Neural cell (in vitro differentiated cells): Measurements from ENCODE around the gene CELA2A. TPM values are rescaled to one million over a fixed set of nuclear protein-coding genes. Genes with fewer than 3 reads are reported as not detected.

Experiments used
- H2AFZ ChIP-seq: fragments of 200-600, 300-800 bp; sonication (generic), shearing (Covaris generic); 2 replicates; pipeline ENCODE4 v1.6.0; 2014; ENCODE audit warnings: low read depth, mild to moderate bottlenecking, antibody characterized with exemption, low read length, moderate library complexity
- H3F3A ChIP-seq: fragments of 200-600 bp; shearing (Covaris generic); 2 replicates; pipeline ENCODE4 v1.6.1; 2016; ENCODE audit warnings: mild to moderate bottlenecking, moderate library complexity, mixed read lengths, antibody characterized with exemption, low read length; ENCODE audit not compliant: insufficient read depth, poor library complexity, severe bottlenecking
- H3K27ac ChIP-seq: fragments of 200-600, 300-800 bp; sonication (generic), shearing (Covaris generic); 2 replicates; pipeline ENCODE4 v1.5.1; 2014; ENCODE audit warnings: mild to moderate bottlenecking, low read length, moderate library complexity
- H3K27me3 ChIP-seq: fragments of 300-800, 200-600 bp; sonication (generic), shearing (Covaris generic); 2 replicates; pipeline ENCODE4 v1.6.0; 2014; ENCODE audit warnings: mild to moderate bottlenecking, low read depth, low read length, moderate library complexity; ENCODE audit not compliant: insufficient read depth
- H3K36me3 ChIP-seq: fragments of 300-800, 200-600 bp; sonication (generic), shearing (Covaris generic); 2 replicates; pipeline ENCODE4 v1.5.1; 2014; ENCODE audit warnings: mild to moderate bottlenecking, antibody characterized with exemption, low read length, moderate library complexity; ENCODE audit not compliant: insufficient read depth
- H3K4me2 ChIP-seq: fragments of 300-800, 200-600 bp; sonication (generic), shearing (Covaris generic); 2 replicates; pipeline ENCODE4 v1.6.0; 2014; ENCODE audit warnings: mild to moderate bottlenecking, low read length
- H3K4me3 ChIP-seq: fragments of 300-800, 200-600 bp; sonication (generic), shearing (Covaris generic); 2 replicates; pipeline ENCODE4 v1.5.1; 2014; ENCODE audit warnings: mild to moderate bottlenecking, low read length, moderate library complexity
- H3K79me2 ChIP-seq: fragments of 200-600 bp; shearing (Covaris generic); replicated peaks from 2 replicates; pipeline ENCODE4 v1.6.0; 2014; ENCODE audit warnings: mild to moderate bottlenecking, low read length, moderate library complexity; ENCODE audit not compliant: insufficient read depth
- H3K9ac ChIP-seq: fragments of 300-800, 200-600 bp; sonication (generic), shearing (Covaris generic); 2 replicates; pipeline ENCODE4 v1.6.1; 2016; ENCODE audit warnings: mild to moderate bottlenecking, low read length, mixed read lengths
- H3K9me2 ChIP-seq: fragments of 200-600 bp; shearing (Covaris generic); 2 replicates; pipeline ENCODE4 v1.6.1; 2016; ENCODE audit warnings: mild to moderate bottlenecking, low read length, mixed read lengths; ENCODE audit not compliant: insufficient read depth
- H3K9me3 ChIP-seq: fragments of 200-600, 300-800 bp; sonication (generic), shearing (Covaris generic); 2 replicates; pipeline ENCODE4 v1.6.1; 2016; ENCODE audit warnings: mild to moderate bottlenecking, mixed run types, low read length, moderate library complexity, mixed read lengths
- H4K20me1 ChIP-seq: fragments of 200-600 bp; shearing (Covaris generic); 2 replicates; pipeline ENCODE4 v1.6.1; 2016; ENCODE audit warnings: mild to moderate bottlenecking, mixed run types; ENCODE audit not compliant: insufficient read depth
- CTCF ChIP-seq: fragments of 450-650 bp; IDR thresholded peaks from 2 replicates; pipeline ENCODE4 v1.5.1; 2014; ENCODE audit warnings: antibody characterized with exemption, mild to moderate bottlenecking, moderate library complexity; ENCODE audit not compliant: poor library complexity, severe bottlenecking
- EP300 ChIP-seq: fragments of 450-650 bp; conservative IDR thresholded peaks from 2 replicates; pipeline ENCODE4 v1.6.1; 2014; ENCODE audit warnings: antibody characterized with exemption, mild to moderate bottlenecking, moderate library complexity; ENCODE audit not compliant: poor library complexity, severe bottlenecking
- EZH2 ChIP-seq: fragments of 200-600, 300-800 bp; shearing (Covaris generic), sonication (generic); IDR thresholded peaks from 2 replicates; pipeline ENCODE4 v1.6.1; 2014; ENCODE audit warnings: antibody characterized with exemption, low read length, borderline replicate concordance, mild to moderate bottlenecking; ENCODE audit not compliant: insufficient read depth, poor library complexity, severe bottlenecking
- MXI1 ChIP-seq: fragments of 450-650 bp; conservative IDR thresholded peaks from 2 replicates; pipeline ENCODE4 v1.6.1; 2014; ENCODE audit warnings: antibody characterized with exemption, mild to moderate bottlenecking; ENCODE audit not compliant: poor library complexity, severe bottlenecking
- POLR2AphosphoS5 ChIP-seq: IDR thresholded peaks from 2 replicates; pipeline ENCODE4 v1.6.1; 2012
- RAD21 ChIP-seq: fragments of 450-650 bp; conservative IDR thresholded peaks from 2 replicates; pipeline ENCODE4 v1.6.1; 2014; ENCODE audit warnings: antibody characterized with exemption, mild to moderate bottlenecking, moderate library complexity
- SMC3 ChIP-seq: fragments of 450-650 bp; conservative IDR thresholded peaks from 2 replicates; pipeline ENCODE4 v1.6.1; 2014; ENCODE audit warnings: antibody characterized with exemption, mild to moderate bottlenecking, moderate library complexity; ENCODE audit not compliant: poor library complexity
- TAF1 ChIP-seq: IDR thresholded peaks from 2 replicates; pipeline ENCODE4 v1.6.1; 2012; ENCODE audit warnings: low read depth
- polyA plus RNA-seq: library from polyadenylated mRNA; depleted of rRNA; stranded (reverse); fragments of >200 nt; gene quantifications from 2 replicates; pipeline ENCODE4 v1.2.3, GENCODE V29; 2014
- TF ChIP-seq, protein P1 (sequence below): IDR thresholded peaks from 2 replicates; pipeline ENCODE4 v1.6.1; 2012; ENCODE audit warnings: borderline replicate concordance

Gene CELA2A
- polyA plus RNA-seq, 1 donor from 2014 or later, result not detected

GRCh38 chr1:15509586-15509985, 53.1 kb downstream of the CELA2A start:
- Histone ChIP-seq H2AFZ (no peak overlapping the region), H3K4me3 (no peak overlapping the region), H3K36me3 (no peaks in the 10 kb centered on the region), H3K9ac (no peak overlapping the region), H3K9me2 (no peaks in the 10 kb centered on the region), H3K9me3 (no peaks in the 10 kb centered on the region), H4K20me1 (no peaks in the 10 kb centered on the region), H3K27me3 (no peaks in the 10 kb centered on the region), H3F3A (no peaks in the 10 kb centered on the region), H3K4me2 (no peak overlapping the region), H3K79me2 (no peaks in the 10 kb centered on the region), H3K27ac (no peak overlapping the region)
- TF ChIP-seq EZH2, result no peak
- no peak for TF ChIP-seq POLR2AphosphoS5
- no peak for TF ChIP-seq MXI1
- TF ChIP-seq CTCF, result no peak
- no peak for TF ChIP-seq SMC3
- TF ChIP-seq, protein P1, sequence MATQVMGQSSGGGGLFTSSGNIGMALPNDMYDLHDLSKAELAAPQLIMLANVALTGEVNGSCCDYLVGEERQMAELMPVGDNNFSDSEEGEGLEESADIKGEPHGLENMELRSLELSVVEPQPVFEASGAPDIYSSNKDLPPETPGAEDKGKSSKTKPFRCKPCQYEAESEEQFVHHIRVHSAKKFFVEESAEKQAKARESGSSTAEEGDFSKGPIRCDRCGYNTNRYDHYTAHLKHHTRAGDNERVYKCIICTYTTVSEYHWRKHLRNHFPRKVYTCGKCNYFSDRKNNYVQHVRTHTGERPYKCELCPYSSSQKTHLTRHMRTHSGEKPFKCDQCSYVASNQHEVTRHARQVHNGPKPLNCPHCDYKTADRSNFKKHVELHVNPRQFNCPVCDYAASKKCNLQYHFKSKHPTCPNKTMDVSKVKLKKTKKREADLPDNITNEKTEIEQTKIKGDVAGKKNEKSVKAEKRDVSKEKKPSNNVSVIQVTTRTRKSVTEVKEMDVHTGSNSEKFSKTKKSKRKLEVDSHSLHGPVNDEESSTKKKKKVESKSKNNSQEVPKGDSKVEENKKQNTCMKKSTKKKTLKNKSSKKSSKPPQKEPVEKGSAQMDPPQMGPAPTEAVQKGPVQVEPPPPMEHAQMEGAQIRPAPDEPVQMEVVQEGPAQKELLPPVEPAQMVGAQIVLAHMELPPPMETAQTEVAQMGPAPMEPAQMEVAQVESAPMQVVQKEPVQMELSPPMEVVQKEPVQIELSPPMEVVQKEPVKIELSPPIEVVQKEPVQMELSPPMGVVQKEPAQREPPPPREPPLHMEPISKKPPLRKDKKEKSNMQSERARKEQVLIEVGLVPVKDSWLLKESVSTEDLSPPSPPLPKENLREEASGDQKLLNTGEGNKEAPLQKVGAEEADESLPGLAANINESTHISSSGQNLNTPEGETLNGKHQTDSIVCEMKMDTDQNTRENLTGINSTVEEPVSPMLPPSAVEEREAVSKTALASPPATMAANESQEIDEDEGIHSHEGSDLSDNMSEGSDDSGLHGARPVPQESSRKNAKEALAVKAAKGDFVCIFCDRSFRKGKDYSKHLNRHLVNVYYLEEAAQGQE, result no peak
- TF ChIP-seq TAF1, result no peak
- TF ChIP-seq RAD21, result no peak
- no peak for TF ChIP-seq EP300

GRCh38 chr1:15510611-15511405, 54.3 kb downstream of the CELA2A start:
- TF ChIP-seq SMC3, result no peak
- TF ChIP-seq EZH2, result no peak
- H3K9me3 ChIP-seq, result no peaks in the 10 kb centered on the region
- no peaks in the 10 kb centered on the region for H3K36me3 ChIP-seq
- H3F3A ChIP-seq, result no peaks in the 10 kb centered on the region
- no peaks in the 10 kb centered on the region for H3K27me3 ChIP-seq
- H2AFZ ChIP-seq, result no peak overlapping the region
- H3K9ac ChIP-seq, result no peak overlapping the region
- no peaks in the 10 kb centered on the region for H4K20me1 ChIP-seq
- no peaks in the 10 kb centered on the region for H3K9me2 ChIP-seq
- H3K27ac ChIP-seq, result no peak overlapping the region
- H3K79me2 ChIP-seq, result no peaks in the 10 kb centered on the region
- H3K4me2 ChIP-seq, result no peak overlapping the region
- no peak overlapping the region for H3K4me3 ChIP-seq
